Activated naive CD4-positive, alpha-beta T cell treated with anti-CD3 and anti-CD28 coated beads for 36 hours (primary cell): Measurements from ENCODE around the gene RELCH. TPM values are rescaled to one million over a fixed set of nuclear protein-coding genes. Genes with fewer than 3 reads are reported as not detected.

Experiments
- CTCF ChIA-PET: fragments of 350-600 bp; sonication (Branson Sonifier 250); formaldehyde crosslinking; loops from one replicate; lab custom pipeline; 2021; ENCODE audit warnings: antibody characterized with exemption; lab: Charles Lee
- DNase-seq: peaks from one replicate; pipeline ENCODE4 v3.0.0-alpha.2; 2020
- H3K27ac Mint-ChIP-seq: one replicate; pipeline ENCODE4 v1.8.0; 2021; ENCODE audit warnings: mild to moderate bottlenecking, mixed read lengths
- H3K27me3 Mint-ChIP-seq: one replicate; pipeline ENCODE4 v1.8.0; 2021; ENCODE audit warnings: low read depth, mixed read lengths
- H3K36me3 Mint-ChIP-seq: one replicate; pipeline ENCODE4 v1.8.0; 2021; ENCODE audit warnings: low read depth, mixed read lengths
- H3K4me1 Mint-ChIP-seq: one replicate; pipeline ENCODE4 v1.8.0; 2021; ENCODE audit warnings: low read depth, mixed read lengths
- H3K4me3 Mint-ChIP-seq: one replicate; pipeline ENCODE4 v1.8.0; 2021; ENCODE audit warnings: mild to moderate bottlenecking, moderate library complexity, mixed read lengths
- H3K9me3 Mint-ChIP-seq: one replicate; pipeline ENCODE4 v1.8.0; 2021; ENCODE audit warnings: mixed read lengths
- intact Hi-C: fragments of 100-400 bp; cut with micrococcal nuclease; formaldehyde crosslinking; loops from one replicate; pipeline ENCODE4 v1.15.1; 2023
- total RNA-seq, 2 experiments: library from RNA; stranded (reverse); gene quantifications; one replicate each; pipeline ENCODE4 v1.2.3, GENCODE V29; 2021

RELCH gene
- total RNA-seq, 2 experiments from 2014 or later: 15.7 to 16.3 TPM

DNA sequence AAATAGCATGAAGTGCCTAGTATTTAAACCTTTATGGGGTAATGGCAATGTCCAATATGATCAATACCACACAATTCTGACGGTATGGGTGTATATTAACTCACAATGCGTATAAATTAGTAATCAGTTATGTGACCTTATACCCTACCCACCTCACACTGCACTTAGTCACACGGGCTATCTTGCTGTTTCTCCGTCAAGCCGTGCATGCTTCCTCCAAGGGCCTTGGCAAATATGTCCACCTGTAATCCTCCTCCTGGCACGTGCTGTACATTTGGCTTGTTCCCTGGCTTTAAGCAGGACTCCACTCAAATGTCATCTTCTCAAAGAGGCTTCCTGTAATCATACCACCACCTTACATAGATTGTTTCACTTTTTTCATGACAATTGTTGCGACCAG lies 150.3 kb downstream of the RELCH start:
- H3K9me3 Mint-ChIP-seq: no peaks in the 10 kb centered on the region
- peaks cover 4% of the 10 kb centered on the region for H3K27me3 Mint-ChIP-seq
- H3K4me3 Mint-ChIP-seq: no peak overlapping the region
- no peak overlapping the region for H3K27ac Mint-ChIP-seq
- no peak for DNase-seq
- intact Hi-C loops: no loop called here
- no peaks in the 10 kb centered on the region for H3K36me3 Mint-ChIP-seq
- CTCF ChIA-PET: no interaction called here
- peaks cover 8% of the 10 kb centered on the region for H3K4me1 Mint-ChIP-seq

DNA sequence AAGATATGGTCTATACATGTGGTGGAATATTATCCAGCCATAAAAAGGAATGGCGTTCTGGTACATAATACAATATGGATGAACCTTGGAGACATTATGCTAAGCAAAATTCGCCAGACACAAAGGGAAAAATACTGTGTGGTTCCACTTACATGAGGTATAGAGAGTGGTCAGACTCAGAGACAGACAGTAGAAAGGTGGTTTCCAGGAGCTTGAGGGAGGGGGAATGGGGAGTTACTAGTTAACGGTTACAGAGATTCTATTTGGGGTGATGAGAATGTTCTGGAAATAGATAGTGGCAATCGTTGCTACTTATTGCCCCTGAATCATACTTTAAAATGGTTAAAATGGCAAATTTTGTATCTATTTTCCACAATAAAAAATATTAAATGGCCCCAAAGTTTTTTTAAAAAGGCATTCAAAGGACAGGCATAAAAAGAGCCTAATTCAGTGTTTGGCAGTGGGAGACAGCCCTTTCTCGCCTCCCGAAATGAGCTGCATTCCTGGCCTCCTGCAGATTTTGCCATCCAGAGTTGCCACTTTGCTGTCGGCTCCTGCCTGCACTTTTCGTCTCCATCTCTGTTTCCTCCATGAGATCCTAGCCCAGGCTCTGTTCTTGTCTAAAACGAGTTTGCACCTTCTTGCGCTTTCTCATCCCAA lies 151.5 kb downstream of the RELCH start:
- Mint-ChIP-seq H3K9me3 (no peaks in the 10 kb centered on the region), H3K27ac (no peak overlapping the region), H3K4me3 (no peak overlapping the region), H3K36me3 (no peaks in the 10 kb centered on the region), H3K27me3 (no peaks in the 10 kb centered on the region), H3K4me1 (peaks cover 8% of the 10 kb centered on the region)
- intact Hi-C loops: no loop called here
- CTCF ChIA-PET: interaction anchor here (0.7 kb wide), 1 partner anchor 973 kb away, joined by 3 read pairs; no protein-coding TSS in a partner anchor
- DNase-seq: no peak

DNA sequence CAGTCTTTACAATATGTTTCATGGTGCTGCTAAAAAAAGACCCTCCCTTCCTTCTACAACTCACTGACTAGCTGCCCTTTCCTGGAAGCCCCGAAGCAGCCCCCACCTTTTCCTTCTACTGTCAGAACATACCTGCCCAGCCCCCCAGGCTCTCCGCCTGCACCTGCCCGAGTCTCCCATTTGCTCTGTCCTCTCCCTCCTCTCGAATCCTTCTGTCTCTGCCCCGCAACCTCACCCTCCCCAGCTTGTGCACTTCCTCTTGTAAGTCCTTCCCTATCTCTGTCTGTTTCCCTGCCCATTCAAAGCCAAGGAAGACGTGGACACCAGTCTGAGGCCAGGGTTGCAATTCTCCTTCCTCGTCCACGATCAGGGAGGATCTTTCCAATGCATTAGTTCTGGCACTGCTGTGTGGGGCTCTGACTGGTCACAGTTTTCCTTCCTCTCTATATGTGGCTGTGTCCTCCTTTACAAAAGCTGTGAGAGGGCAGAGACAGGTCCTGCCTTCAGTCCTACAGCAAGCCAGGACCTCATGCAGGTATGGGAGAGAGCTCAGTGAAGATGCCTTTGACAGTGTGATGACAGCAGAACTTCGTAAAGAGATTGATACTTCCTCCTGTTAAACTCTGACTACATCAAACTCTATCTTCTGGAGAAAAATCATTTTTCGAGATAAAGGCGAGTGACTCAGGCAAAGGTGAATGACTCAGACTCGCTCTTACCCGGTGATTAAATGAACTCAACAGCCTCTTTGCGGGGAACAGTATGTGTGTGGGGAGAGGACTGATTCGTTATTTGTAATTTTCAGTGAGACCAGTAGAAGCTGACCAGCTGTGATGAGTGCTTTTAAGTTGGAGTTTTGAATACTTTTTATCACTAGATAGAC lies 152.3 kb downstream of the RELCH start:
- Mint-ChIP-seq H3K27me3 (no peaks in the 10 kb centered on the region), H3K36me3 (no peaks in the 10 kb centered on the region), H3K9me3 (no peaks in the 10 kb centered on the region), H3K27ac (no peak overlapping the region), H3K4me3 (no peak overlapping the region), H3K4me1 (peaks cover 8% of the 10 kb centered on the region)
- intact Hi-C loops: no loop called here
- peak; percentile 13 for DNase-seq
- CTCF ChIA-PET: interaction anchor here (1.0 kb wide), 1 partner anchor 245 kb away, joined by 5 read pairs; no protein-coding TSS in a partner anchor

DNA sequence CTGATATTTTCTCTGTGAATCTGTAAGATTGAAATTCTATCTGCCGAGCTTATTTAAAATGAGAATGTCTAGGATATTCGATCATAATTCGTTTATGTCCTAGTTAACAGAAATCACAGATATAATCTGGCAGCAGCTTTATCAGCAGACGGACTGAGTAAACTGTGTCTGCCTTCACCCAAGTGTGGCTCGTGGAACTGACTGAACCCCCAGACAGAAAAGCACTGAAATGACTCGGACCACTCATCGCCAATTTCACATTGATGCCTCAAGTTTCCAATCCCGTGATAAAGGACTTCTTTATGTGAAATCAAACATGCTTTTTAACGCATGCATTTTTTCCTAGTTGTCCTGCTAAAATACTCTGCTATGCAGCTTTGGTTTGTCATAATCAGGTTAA lies 153.9 kb downstream of the RELCH start:
- Mint-ChIP-seq H3K36me3 (no peaks in the 10 kb centered on the region), H3K4me3 (no peak overlapping the region), H3K9me3 (no peaks in the 10 kb centered on the region), H3K27ac (no peak overlapping the region), H3K4me1 (peaks cover 8% of the 10 kb centered on the region), H3K27me3 (no peaks in the 10 kb centered on the region)
- intact Hi-C loops: no loop called here
- CTCF ChIA-PET: interaction anchor here (1.0 kb wide), 1 partner anchor 10 kb away, joined by 3 read pairs; no protein-coding TSS in a partner anchor
- no peak for DNase-seq

DNA sequence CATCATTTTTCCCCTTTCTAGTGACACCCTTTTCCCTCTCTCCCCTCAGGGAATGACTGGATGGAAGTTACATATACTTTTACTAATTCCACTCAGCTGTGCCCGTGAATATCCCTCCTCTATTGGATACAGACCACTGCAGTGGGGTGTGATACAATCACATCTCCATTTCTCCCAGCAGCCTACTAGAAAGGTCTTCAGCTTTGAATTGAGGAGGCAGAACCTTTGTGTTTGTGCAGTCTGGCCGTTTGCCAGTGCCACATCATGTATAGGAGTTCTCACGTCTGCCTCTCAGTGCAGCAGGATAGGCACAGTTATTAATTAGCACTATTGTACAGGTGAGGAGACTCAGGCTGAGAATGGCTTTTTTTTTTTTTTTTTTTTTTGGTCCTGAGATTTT lies 154.4 kb downstream of the RELCH start:
- no peak overlapping the region for H3K4me3 Mint-ChIP-seq
- H3K27me3 Mint-ChIP-seq: no peaks in the 10 kb centered on the region
- no peaks in the 10 kb centered on the region for H3K9me3 Mint-ChIP-seq
- intact Hi-C loops: no loop called here
- CTCF ChIA-PET: interaction anchor here (0.6 to 0.7 kb wide), 2 partner anchors 19 to 144 kb away, joined by 3 read pairs; no protein-coding TSS in a partner anchor
- DNase-seq: no peak
- H3K4me1 Mint-ChIP-seq: peaks cover 8% of the 10 kb centered on the region
- H3K36me3 Mint-ChIP-seq: no peaks in the 10 kb centered on the region
- no peak overlapping the region for H3K27ac Mint-ChIP-seq

DNA sequence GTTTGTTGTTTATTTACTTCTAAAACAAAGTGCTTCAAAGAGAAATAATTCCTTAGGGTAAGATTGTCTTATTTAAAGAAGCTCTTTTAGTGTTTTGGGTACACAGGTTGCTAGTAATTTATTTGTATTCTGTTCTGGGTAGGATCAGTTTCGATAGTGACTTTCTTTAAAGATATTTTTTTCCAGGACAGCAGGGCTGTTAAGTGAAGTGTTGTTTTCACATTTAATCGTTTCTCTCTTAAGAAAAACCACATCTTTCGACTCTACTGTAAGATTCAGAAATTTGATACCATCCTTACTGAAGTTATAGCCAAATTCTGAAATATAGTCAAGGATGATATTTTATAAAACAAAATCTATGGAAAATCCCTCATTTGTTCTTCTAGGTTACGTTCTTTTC lies 155.8 kb downstream of the RELCH start:
- no peaks in the 10 kb centered on the region for H3K36me3 Mint-ChIP-seq
- H3K27me3 Mint-ChIP-seq: no peaks in the 10 kb centered on the region
- no peaks in the 10 kb centered on the region for H3K9me3 Mint-ChIP-seq
- CTCF ChIA-PET: no interaction called here
- H3K27ac Mint-ChIP-seq: no peak overlapping the region
- no peak overlapping the region for H3K4me3 Mint-ChIP-seq
- DNase-seq: no peak
- H3K4me1 Mint-ChIP-seq: peaks cover 11% of the 10 kb centered on the region
- intact Hi-C loops: no loop called here

DNA sequence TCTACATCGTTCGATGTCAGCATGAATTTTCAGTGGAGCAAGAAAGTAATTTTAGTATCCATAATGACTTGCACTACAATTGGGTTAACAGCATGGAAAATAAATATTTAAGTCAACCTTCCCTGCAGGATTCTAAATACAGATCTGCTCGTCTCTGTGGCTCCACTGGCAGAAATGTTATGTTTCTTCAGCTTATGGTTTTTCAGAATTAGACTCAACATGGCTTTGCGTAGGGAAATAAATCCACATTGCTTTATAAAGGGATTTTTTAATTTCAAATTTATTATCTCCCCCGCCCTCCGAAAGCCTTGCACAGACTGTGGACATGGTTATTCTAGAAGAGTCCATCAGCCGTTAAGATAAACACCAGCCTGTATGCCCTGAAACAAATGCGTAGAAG lies 156.3 kb downstream of the RELCH start:
- Mint-ChIP-seq H3K27ac (no peak overlapping the region), H3K4me3 (no peak overlapping the region), H3K27me3 (no peaks in the 10 kb centered on the region), H3K9me3 (no peaks in the 10 kb centered on the region), H3K4me1 (peaks cover 11% of the 10 kb centered on the region), H3K36me3 (no peaks in the 10 kb centered on the region)
- DNase-seq: no peak
- intact Hi-C loops: no loop called here
- CTCF ChIA-PET: no interaction called here

DNA sequence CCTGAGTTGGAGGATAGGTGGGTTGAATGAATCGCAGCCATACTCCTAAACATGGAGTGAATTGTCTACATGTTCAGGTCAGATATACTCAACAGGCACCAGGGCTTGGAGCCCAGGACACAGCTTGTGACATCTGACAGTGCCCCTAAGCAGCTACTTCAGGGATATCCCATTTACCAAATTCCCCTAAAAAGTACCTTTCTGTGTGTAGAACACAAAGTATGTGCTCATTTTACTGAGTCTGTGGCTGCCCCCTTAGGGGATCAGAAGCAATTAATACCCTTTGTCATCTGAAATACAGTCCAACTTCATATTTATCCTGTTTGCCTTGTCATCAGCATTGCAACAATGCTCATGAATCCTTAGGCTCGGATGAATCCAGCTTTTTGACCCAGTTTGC lies 158.9 kb downstream of the RELCH start:
- H3K27ac Mint-ChIP-seq: no peak overlapping the region
- no peaks in the 10 kb centered on the region for H3K27me3 Mint-ChIP-seq
- intact Hi-C loops: no loop called here
- peaks cover 2% of the 10 kb centered on the region for H3K4me1 Mint-ChIP-seq
- H3K4me3 Mint-ChIP-seq: no peak overlapping the region
- H3K9me3 Mint-ChIP-seq: no peaks in the 10 kb centered on the region
- H3K36me3 Mint-ChIP-seq: no peaks in the 10 kb centered on the region
- DNase-seq: no peak
- CTCF ChIA-PET: no interaction called here

DNA sequence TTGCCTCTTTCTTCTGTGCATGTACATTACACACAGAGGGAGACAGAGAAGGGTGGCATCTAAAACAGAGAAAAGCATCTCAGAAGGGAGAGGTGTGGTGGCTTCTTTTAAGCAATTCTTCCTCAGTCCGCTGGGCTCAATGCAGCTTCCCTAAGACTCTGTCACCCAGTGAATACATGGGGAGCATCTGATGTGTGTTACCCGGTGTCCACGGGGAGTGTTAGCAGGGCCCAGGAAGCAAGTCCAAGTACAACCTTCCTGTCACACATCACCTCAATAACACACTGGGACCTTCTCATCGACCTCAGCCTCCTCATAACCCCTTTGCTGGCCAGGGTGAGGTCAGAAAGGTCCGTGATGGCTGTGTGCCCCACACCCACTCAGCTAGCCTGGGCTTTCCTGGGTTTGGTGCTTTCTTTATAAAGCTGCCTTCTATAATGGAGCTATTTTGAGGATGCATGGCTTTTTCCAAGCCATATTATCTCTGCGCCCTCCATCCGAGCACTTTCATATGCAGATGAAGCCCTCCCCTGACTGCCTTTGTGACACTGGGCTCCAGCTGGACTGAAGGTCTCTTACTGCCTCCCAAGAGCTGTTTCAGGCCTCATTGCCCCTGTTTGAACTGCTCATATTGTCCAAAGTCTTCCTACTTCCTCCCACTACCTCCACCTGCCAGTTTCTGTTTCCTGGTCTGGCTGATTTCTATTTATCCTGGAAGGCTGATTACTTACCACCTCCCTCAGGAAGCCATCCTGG lies 159.5 kb downstream of the RELCH start:
- peaks cover 2% of the 10 kb centered on the region for H3K4me1 Mint-ChIP-seq
- no peak for DNase-seq
- intact Hi-C loops: no loop called here
- no peaks in the 10 kb centered on the region for H3K27me3 Mint-ChIP-seq
- H3K4me3 Mint-ChIP-seq: no peak overlapping the region
- H3K9me3 Mint-ChIP-seq: no peaks in the 10 kb centered on the region
- no peaks in the 10 kb centered on the region for H3K36me3 Mint-ChIP-seq
- CTCF ChIA-PET: no interaction called here
- H3K27ac Mint-ChIP-seq: no peak overlapping the region

DNA sequence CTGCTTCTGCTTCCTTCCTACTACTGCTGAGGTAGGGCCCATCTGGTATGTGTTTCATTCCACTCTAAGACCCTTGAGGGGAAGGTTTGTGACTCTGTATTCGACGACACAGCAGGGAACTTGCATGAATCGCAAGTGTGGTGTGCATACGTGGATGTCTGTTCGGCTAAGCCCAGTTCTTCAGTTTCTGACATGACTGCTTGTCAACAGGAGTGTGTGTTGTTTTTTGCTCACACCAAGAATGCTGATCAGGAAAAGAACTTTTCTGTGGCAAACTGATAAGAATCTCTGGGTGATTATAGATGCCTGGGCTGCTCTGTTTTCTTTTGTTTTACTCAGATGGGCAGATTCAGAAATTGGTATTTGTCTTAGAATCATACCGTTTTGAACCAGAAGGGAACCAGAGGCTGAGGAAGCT lies 160.0 kb downstream of the RELCH start:
- no peak overlapping the region for H3K27ac Mint-ChIP-seq
- intact Hi-C loops: no loop called here

DNA sequence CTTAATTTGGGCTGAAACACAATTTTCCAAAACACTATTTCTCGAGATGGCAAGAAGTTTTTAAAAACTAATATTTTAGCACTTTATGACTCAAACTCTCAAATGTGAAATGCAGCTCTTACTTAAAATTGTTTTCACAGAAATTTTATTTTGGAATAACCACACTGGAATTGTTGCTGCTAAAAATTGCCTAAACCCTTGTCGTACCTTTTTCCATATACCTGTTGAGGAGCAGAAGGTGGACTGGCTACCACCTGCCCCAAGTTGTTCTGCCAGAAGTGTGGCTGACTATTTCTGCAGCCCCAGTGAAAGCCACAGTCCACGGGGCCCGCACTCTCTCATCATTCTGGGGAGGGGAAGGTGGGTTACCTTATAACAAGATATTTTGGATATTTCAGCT lies 161.4 kb downstream of the RELCH start:
- H3K4me3 Mint-ChIP-seq: no peak overlapping the region
- intact Hi-C loops: no loop called here
- peaks cover 2% of the 10 kb centered on the region for H3K4me1 Mint-ChIP-seq
- no peak overlapping the region for H3K27ac Mint-ChIP-seq
- no peak for DNase-seq
- H3K27me3 Mint-ChIP-seq: no peaks in the 10 kb centered on the region
- H3K9me3 Mint-ChIP-seq: no peaks in the 10 kb centered on the region
- no peaks in the 10 kb centered on the region for H3K36me3 Mint-ChIP-seq
- CTCF ChIA-PET: no interaction called here

More for the DNA sequence above, 160.0 kb downstream of the RELCH start:
- CTCF ChIA-PET: interaction anchor here (0.5 to 0.7 kb wide), 2 partner anchors 77 to 143 kb away, joined by 3 to 4 read pairs; no protein-coding TSS in a partner anchor
- Mint-ChIP-seq H3K27me3 (no peaks in the 10 kb centered on the region), H3K4me3 (no peak overlapping the region), H3K9me3 (no peaks in the 10 kb centered on the region), H3K4me1 (peaks cover 2% of the 10 kb centered on the region), H3K36me3 (no peaks in the 10 kb centered on the region)
- no peak for DNase-seq

DNA sequence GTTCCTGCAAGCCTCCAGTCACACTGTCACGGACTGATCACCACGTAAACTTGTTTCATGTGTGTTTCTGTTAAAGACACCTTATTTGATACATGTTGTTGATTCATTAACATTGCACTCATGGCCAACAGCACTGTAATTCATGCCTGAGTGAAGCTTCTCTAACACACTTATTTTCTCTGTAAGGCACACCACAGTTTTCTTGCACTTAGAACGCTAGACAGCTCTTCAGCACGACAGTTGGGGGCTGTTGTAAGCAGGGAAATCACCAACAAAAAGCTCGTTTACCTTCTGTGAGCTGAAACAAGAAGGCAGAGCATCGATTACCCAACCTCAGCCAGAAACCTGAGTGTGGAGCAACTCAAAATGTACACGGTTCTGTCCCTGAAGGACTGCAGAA lies 166.1 kb downstream of the RELCH start:
- no peaks in the 10 kb centered on the region for H3K36me3 Mint-ChIP-seq
- CTCF ChIA-PET: no interaction called here
- no peaks in the 10 kb centered on the region for H3K4me1 Mint-ChIP-seq
- H3K9me3 Mint-ChIP-seq: no peaks in the 10 kb centered on the region
- no peak for DNase-seq
- H3K27me3 Mint-ChIP-seq: no peaks in the 10 kb centered on the region
- no peak overlapping the region for H3K4me3 Mint-ChIP-seq
- intact Hi-C loops: no loop called here
- H3K27ac Mint-ChIP-seq: no peak overlapping the region
